IMR-90 (cell line): ENCODE data around the gene UBAP2L. TPM values are rescaled to one million over a fixed set of nuclear protein-coding genes. Genes with fewer than 3 reads are reported as not detected.

Source experiments
- ATAC-seq: fragments of 200-7000 bp; cut with Tn5 transposase; 2 replicates; pipeline ENCODE4 v1.9.1; 2020; ENCODE audit warnings: low read depth, mild to moderate bottlenecking, moderate library complexity
- BruUV-seq: library from RNA; stranded (reverse); fragments of 400-500 nt; replicated peaks from 2 replicates; lab custom pipeline; 2021; lab: Mats Ljungman, UMichigan
- CTCF ChIA-PET: fragments of 300-600 bp; formaldehyde crosslinking; extraction: SDS; loops from one replicate; lab custom pipeline; 2021; ENCODE audit warnings: antibody characterized with exemption; lab: Yijun Ruan, JAX
- POLR2A ChIA-PET: fragments of 300-600 bp; sonication (Branson Sonifier 250); formaldehyde crosslinking; loops from one replicate; lab custom pipeline; 2022; ENCODE audit warnings: antibody characterized with exemption; ENCODE audit not compliant: unreplicated experiment; lab: Charles Lee
- DNase-seq: peaks from one replicate; pipeline ENCODE4 v3.0.0; 2013
- H2AFZ ChIP-seq: replicated peaks from 2 replicates; pipeline ENCODE3; 2013; ENCODE audit warnings: low read length, mild to moderate bottlenecking; ENCODE audit not compliant: poor library complexity
- H2AK5ac ChIP-seq: 2 replicates; pipeline ENCODE4 v1.6.1; 2013; ENCODE audit warnings: low read depth, low read length, inconsistent platforms
- H2AK9ac ChIP-seq: replicated peaks from 2 replicates; pipeline ENCODE3; 2013; ENCODE audit warnings: mild to moderate bottlenecking, low read depth, low read length, moderate library complexity; ENCODE audit not compliant: poor library complexity
- H2BK120ac ChIP-seq: 2 replicates; pipeline ENCODE4 v1.6.1; 2013; ENCODE audit warnings: low read depth, low read length, inconsistent platforms
- H2BK15ac ChIP-seq: 3 replicates; pipeline ENCODE4 v1.6.1; 2013; ENCODE audit warnings: low read depth, low read length, inconsistent platforms
- H2BK20ac ChIP-seq: 2 replicates; pipeline ENCODE4 v1.6.1; 2013; ENCODE audit warnings: low read depth, mild to moderate bottlenecking, inconsistent platforms, low read length, moderate library complexity
- H2BK5ac ChIP-seq: 2 replicates; pipeline ENCODE4 v1.6.1; 2013; ENCODE audit warnings: mild to moderate bottlenecking, low read depth, low read length, inconsistent platforms; ENCODE audit not compliant: poor library complexity, severe bottlenecking
- H3K14ac ChIP-seq: replicated peaks from 2 replicates; pipeline ENCODE4 v1.6.1; 2013; ENCODE audit warnings: low read depth, low read length, inconsistent platforms
- H3K18ac ChIP-seq: 2 replicates; pipeline ENCODE4 v1.6.1; 2013; ENCODE audit warnings: low read depth, low read length, control low read depth
- H3K23ac ChIP-seq: 2 replicates; pipeline ENCODE4 v1.6.1; 2013; ENCODE audit warnings: low read depth, low read length, inconsistent platforms
- H3K27ac ChIP-seq: 2 replicates; pipeline ENCODE4 v1.5.1; 2013; ENCODE audit warnings: mild to moderate bottlenecking, control low read depth, low read length; ENCODE audit not compliant: insufficient read depth
- H3K27me3 ChIP-seq: 2 replicates; pipeline ENCODE4 v1.6.1; 2013; ENCODE audit warnings: low read length; ENCODE audit not compliant: control insufficient read depth, insufficient read depth
- H3K36me3 ChIP-seq: 2 replicates; pipeline ENCODE4 v1.6.1; 2013; ENCODE audit warnings: low read length, mixed read lengths; ENCODE audit not compliant: control insufficient read depth, insufficient read depth
- H3K4ac ChIP-seq: 2 replicates; pipeline ENCODE4 v1.6.1; 2013; ENCODE audit warnings: low read depth, low read length, inconsistent platforms
- H3K4me1 ChIP-seq: 2 replicates; pipeline ENCODE4 v1.6.1; 2013; ENCODE audit warnings: low read length, mixed read lengths; ENCODE audit not compliant: control insufficient read depth, insufficient read depth
- H3K4me2 ChIP-seq: 2 replicates; pipeline ENCODE4 v1.6.1; 2013; ENCODE audit warnings: low read depth, mild to moderate bottlenecking, control low read depth, low read length, moderate library complexity
- H3K4me3 ChIP-seq: 2 replicates; pipeline ENCODE4 v1.5.1; 2013; ENCODE audit warnings: low read depth, mild to moderate bottlenecking, control low read depth, low read length, moderate library complexity; ENCODE audit not compliant: insufficient read depth
- H3K56ac ChIP-seq: 2 replicates; pipeline ENCODE4 v1.6.1; 2013; ENCODE audit warnings: low read length, inconsistent platforms; ENCODE audit not compliant: insufficient read depth; ENCODE audit errors: extremely low read depth
- H3K79me1 ChIP-seq, 2 experiments: 2 replicates each; pipeline ENCODE4 v1.6.1; 2013; ENCODE audit warnings: low read length in 2 of 2, inconsistent platforms in 1 of 2, low read depth in 1 of 2
- H3K9ac ChIP-seq: 2 replicates; pipeline ENCODE4 v1.6.1; 2013; ENCODE audit warnings: low read depth, low read length, control low read depth
- H3K9me1 ChIP-seq: 2 replicates; pipeline ENCODE4 v1.6.1; 2013; ENCODE audit warnings: low read length, inconsistent platforms; ENCODE audit not compliant: insufficient read depth
- H3K9me3 ChIP-seq: 2 replicates; pipeline ENCODE4 v1.6.1; 2013; ENCODE audit warnings: low read length; ENCODE audit not compliant: control insufficient read depth, insufficient read depth
- H4K20me1 ChIP-seq: 2 replicates; pipeline ENCODE4 v1.6.1; 2013; ENCODE audit warnings: low read length, inconsistent platforms; ENCODE audit not compliant: insufficient read depth
- H4K5ac ChIP-seq: 2 replicates; pipeline ENCODE4 v1.6.1; 2013; ENCODE audit warnings: mild to moderate bottlenecking, low read depth, low read length, control low read depth
- H4K8ac ChIP-seq, 2 experiments: 2 replicates each; pipeline ENCODE4 v1.6.1; 2013; ENCODE audit warnings: low read depth in 2 of 2, low read length in 2 of 2, control low read depth in 1 of 2, inconsistent platforms in 1 of 2
- H4K91ac ChIP-seq: 2 replicates; pipeline ENCODE4 v1.6.1; 2013; ENCODE audit warnings: low read depth, low read length, inconsistent platforms; ENCODE audit not compliant: insufficient read depth
- BHLHE40 ChIP-seq: fragments of 150-350 bp; IDR thresholded peaks from 2 replicates; pipeline ENCODE4 v1.6.1; 2016; ENCODE audit warnings: mild to moderate bottlenecking, low read depth, low read length
- CEBPB ChIP-seq: IDR thresholded peaks from 2 replicates; pipeline ENCODE4 v1.6.1; 2012; ENCODE audit warnings: low read depth, low read length, improper control_type of control experiment
- CHD1 ChIP-seq: IDR thresholded peaks from 2 replicates; pipeline ENCODE4 v1.6.1; 2012; ENCODE audit warnings: low read depth, low read length, improper control_type of control experiment
- CTCF ChIP-seq: conservative IDR thresholded peaks from 2 replicates; pipeline ENCODE4 v1.5.1; 2012; ENCODE audit warnings: mild to moderate bottlenecking, low read depth, low read length, improper control_type of control experiment
- ELK1 ChIP-seq: fragments of 150-350 bp; IDR thresholded peaks from 2 replicates; pipeline ENCODE4 v1.6.1; 2016; ENCODE audit warnings: low read depth, mild to moderate bottlenecking, low read length, moderate library complexity, borderline replicate concordance
- FOS ChIP-seq: fragments of 150-350 bp; IDR thresholded peaks from 2 replicates; pipeline ENCODE4 v1.6.1; 2016; ENCODE audit warnings: low read depth, low read length
- MAFK ChIP-seq: IDR thresholded peaks from 2 replicates; pipeline ENCODE4 v1.6.1; 2012; ENCODE audit warnings: low read depth, low read length, improper control_type of control experiment
- MAZ ChIP-seq: IDR thresholded peaks from 2 replicates; pipeline ENCODE4 v1.6.1; 2012; ENCODE audit warnings: low read depth, mild to moderate bottlenecking, low read length, improper control_type of control experiment, moderate library complexity, borderline replicate concordance
- MXI1 ChIP-seq: IDR thresholded peaks from 2 replicates; pipeline ENCODE4 v1.6.1; 2012; ENCODE audit warnings: low read depth, mild to moderate bottlenecking, low read length, moderate library complexity, borderline replicate concordance
- NFE2L2 ChIP-seq: fragments of 150-350 bp; IDR thresholded peaks from 2 replicates; pipeline ENCODE4 v1.6.1; 2016; ENCODE audit warnings: low read depth, mild to moderate bottlenecking, low read length
- POLR2A ChIP-seq: IDR thresholded peaks from 2 replicates; pipeline ENCODE4 v1.6.1; 2012; ENCODE audit warnings: mild to moderate bottlenecking, low read depth, low read length
- RAD21 ChIP-seq: IDR thresholded peaks from 2 replicates; pipeline ENCODE4 v1.6.1; 2012; ENCODE audit warnings: low read length, improper control_type of control experiment
- RCOR1 ChIP-seq: IDR thresholded peaks from 2 replicates; pipeline ENCODE4 v1.6.1; 2012; ENCODE audit warnings: mild to moderate bottlenecking, low read length, improper control_type of control experiment; ENCODE audit not compliant: insufficient replicate concordance
- RFX5 ChIP-seq: IDR thresholded peaks from 2 replicates; pipeline ENCODE4 v1.8.0; 2012; ENCODE audit warnings: low read depth, mild to moderate bottlenecking, low read length, moderate library complexity
- SMC3 ChIP-seq: fragments of 150-350 bp; IDR thresholded peaks from 2 replicates; pipeline ENCODE4 v1.6.1; 2016; ENCODE audit warnings: low read depth, mild to moderate bottlenecking, antibody characterized with exemption, low read length, moderate library complexity
- WGBS, 2 experiments: methylation state at CpG; one replicate each; pipeline versions ENCODE4 v1.1.5 to v1.1.7; 2013; ENCODE audit warnings: missing lambda C conversion rate in 2 of 2; ENCODE audit not compliant: insufficient read length in 1 of 2; ENCODE audit errors: extremely low coverage in 2 of 2; 5-methylcytosine and 5-hydroxymethylcytosine counted together
- dilution Hi-C: fragments of 300-500 bp; cut with HindIII; formaldehyde crosslinking; loops from one replicate; pipeline ENCODE4 v1.14.3; 2018; ENCODE audit warnings: low sequenced_read_pairs; ENCODE audit not compliant: unreplicated experiment
- in situ Hi-C: fragments of 300-500 bp; cut with MboI; formaldehyde crosslinking; loops from 3 replicates; pipeline ENCODE4 v1.14.3; 2019; ENCODE audit warnings: low sequenced_read_pairs, inconsistent platforms, mixed read lengths
- intact Hi-C: fragments of 100-400 bp; cut with micrococcal nuclease; formaldehyde crosslinking; loops from 2 replicates; pipeline ENCODE4 v1.10.0; 2022
- polyA plus RNA-seq, 3 experiments: library from polyadenylated mRNA; depleted of rRNA; stranded (reverse); fragments of >200 nt; gene quantifications; 2 replicates each; pipeline ENCODE4 v1.2.3, GENCODE V29; 2012; ENCODE audit warnings: low replicate concordance in 1 of 3
- total RNA-seq: library from RNA; depleted of rRNA; stranded (reverse); fragments of >200 nt; gene quantifications from 2 replicates; pipeline ENCODE4 v1.2.3, GENCODE V29; 2012
- TF ChIP-seq, protein P1 (sequence below): fragments of 150-350 bp; IDR thresholded peaks from 2 replicates; pipeline ENCODE4 v1.6.1; 2017; ENCODE audit warnings: mild to moderate bottlenecking, antibody characterized with exemption, low read length, low read depth

UBAP2L gene
- total and polyA plus RNA-seq, 2 of the 4 experiments (the other 2 are of a cell fraction) = 57.5 to 149 TPM

DNA sequence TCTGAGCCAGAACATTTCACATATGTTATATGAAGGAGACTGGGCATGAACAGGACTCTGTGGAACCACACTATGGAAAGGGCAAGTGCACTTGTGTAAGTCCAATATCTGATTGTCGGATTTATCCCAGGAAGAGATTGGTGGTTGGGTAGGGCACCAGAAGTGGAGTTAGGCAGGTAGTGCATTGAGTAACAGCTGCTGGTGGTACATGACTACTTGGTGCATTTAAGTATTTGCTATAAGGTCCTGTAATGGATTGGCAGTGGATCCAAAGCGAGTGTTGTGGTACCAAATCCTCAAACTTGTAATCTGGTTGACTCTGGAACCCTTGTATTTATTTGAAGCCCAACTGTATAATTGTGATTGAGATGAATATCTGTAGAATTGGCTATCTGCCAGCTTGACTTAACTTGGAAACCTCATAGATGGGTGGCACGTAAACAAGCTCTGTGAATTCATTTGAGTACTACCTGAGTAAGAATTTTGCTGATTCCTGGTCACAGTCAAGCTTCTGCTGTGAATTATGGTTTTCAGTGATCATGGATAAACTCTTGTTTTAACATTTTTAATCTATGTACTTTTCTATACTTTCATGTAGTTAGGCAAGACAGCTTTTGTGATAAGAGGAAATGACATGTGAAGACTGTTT lies 21.1 kb downstream of the UBAP2L start:
- in situ Hi-C loops = no loop called here

More for the DNA sequence above, 21.1 kb downstream of the UBAP2L start:
- TF ChIP-seq CTCF (no peak), RCOR1 (no peak), CEBPB (no peak), NFE2L2 (no peak), MAFK (no peak), FOS (no peak), RAD21 (no peak), RFX5 (no peak), BHLHE40 (no peak), SMC3 (no peak), POLR2A (no peak), MXI1 (no peak), CHD1 (no peak), MAZ (no peak), ELK1 (no peak)
- TF ChIP-seq, protein P1, sequence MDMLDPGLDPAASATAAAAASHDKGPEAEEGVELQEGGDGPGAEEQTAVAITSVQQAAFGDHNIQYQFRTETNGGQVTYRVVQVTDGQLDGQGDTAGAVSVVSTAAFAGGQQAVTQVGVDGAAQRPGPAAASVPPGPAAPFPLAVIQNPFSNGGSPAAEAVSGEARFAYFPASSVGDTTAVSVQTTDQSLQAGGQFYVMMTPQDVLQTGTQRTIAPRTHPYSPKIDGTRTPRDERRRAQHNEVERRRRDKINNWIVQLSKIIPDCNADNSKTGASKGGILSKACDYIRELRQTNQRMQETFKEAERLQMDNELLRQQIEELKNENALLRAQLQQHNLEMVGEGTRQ = no peak
- no peak overlapping the region for H3K27ac ChIP-seq
- BruUV-seq = no TSS peak
- H2AFZ ChIP-seq = no peak overlapping the region
- no peak overlapping the region for H3K14ac ChIP-seq
- H2BK15ac ChIP-seq = no peak overlapping the region
- no peak overlapping the region for H4K5ac ChIP-seq
- no peak overlapping the region for H4K8ac ChIP-seq
- dilution Hi-C loops = no loop called here
- no peak overlapping the region for H3K4me2 ChIP-seq
- intact Hi-C loops = no loop called here
- ATAC-seq = no peak
- H3K56ac ChIP-seq = no peak overlapping the region
- H3K27me3 ChIP-seq = no peaks in the 10 kb centered on the region
- 100% methylated on average over 2 of the region's 3 CpGs; no CpG with 5 or more reads in 1 of the 2 experiments for WGBS, 2 experiments
- no peak overlapping the region for H3K23ac ChIP-seq
- H3K4ac ChIP-seq = no peak overlapping the region
- POLR2A ChIA-PET = no interaction called here
- H2AK9ac ChIP-seq = no peak overlapping the region
- H4K91ac ChIP-seq = no peak overlapping the region
- no peak overlapping the region for H2BK5ac ChIP-seq
- peaks cover 13 to 47% of the 10 kb centered on the region in 2 experiments; a peak in 3 of 4 replicates for H3K79me1 ChIP-seq
- H3K4me3 ChIP-seq = no peak overlapping the region
- H3K36me3 ChIP-seq = peaks cover 53% of the 10 kb centered on the region
- H2BK120ac ChIP-seq = no peak overlapping the region
- no peak overlapping the region for H2AK5ac ChIP-seq
- H3K9me3 ChIP-seq = no peaks in the 10 kb centered on the region
- H3K4me1 ChIP-seq = no peaks in the 10 kb centered on the region
- H3K18ac ChIP-seq = no peak overlapping the region
- CTCF ChIA-PET = no interaction called here
- DNase-seq = no peak
- H3K9me1 ChIP-seq = no peaks in the 10 kb centered on the region; the same call in 1 of the 2 replicates
- H2BK20ac ChIP-seq = no peak overlapping the region
- no peak overlapping the region for H3K9ac ChIP-seq
- peaks cover 29% of the 10 kb centered on the region; the same call in 1 of the 2 replicates for H4K20me1 ChIP-seq
